Stimulated activated CD4-positive, alpha-beta T cell treated with anti-CD3 and anti-CD28 coated beads, Interleukin-12 subunit alpha, Interleukin-12 subunit beta, amount 100 ng/mL, for 48 hours (primary cell): ENCODE measurements around the gene RNH1.

ENCODE experiments used
- DNase-seq, 3 donors: peaks; one replicate each; pipeline ENCODE4 v3.0.0-alpha.2; 2020; ENCODE audit warnings: low read depth in 2 of 3, low spot score in 1 of 3

The RNH1 gene

GRCh38 chr11:459511-460220 lies 47.4 kb downstream of the RNH1 start:
- no peak for DNase-seq

- DNase-seq = no peak
Observed at GRCh38 chr11:457111-457760, 49.8 kb downstream of the RNH1 start.

DNA sequence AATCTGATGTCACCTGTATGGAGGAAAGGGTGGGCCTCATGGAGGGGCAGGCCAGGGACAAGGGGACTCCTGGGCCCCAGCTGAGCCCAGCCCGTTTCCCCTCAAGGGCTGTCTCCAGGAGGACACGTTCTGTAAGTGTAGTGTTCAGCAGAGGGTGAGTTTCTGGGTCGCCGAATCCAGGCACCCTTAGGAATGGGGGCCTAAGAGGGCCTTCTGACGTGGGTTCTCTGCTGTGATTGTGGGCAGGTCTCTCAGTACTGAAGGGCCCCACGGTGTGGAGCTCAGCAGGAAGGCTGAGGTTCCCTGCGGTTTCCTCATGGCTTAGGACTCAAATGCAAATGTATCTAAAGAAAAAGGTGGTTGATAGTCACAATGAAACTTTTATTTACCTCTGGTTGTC lies 50.5 kb downstream of the RNH1 start:
- peak in 2 of 3 donors; percentile 22 to 25 for DNase-seq

DNA sequence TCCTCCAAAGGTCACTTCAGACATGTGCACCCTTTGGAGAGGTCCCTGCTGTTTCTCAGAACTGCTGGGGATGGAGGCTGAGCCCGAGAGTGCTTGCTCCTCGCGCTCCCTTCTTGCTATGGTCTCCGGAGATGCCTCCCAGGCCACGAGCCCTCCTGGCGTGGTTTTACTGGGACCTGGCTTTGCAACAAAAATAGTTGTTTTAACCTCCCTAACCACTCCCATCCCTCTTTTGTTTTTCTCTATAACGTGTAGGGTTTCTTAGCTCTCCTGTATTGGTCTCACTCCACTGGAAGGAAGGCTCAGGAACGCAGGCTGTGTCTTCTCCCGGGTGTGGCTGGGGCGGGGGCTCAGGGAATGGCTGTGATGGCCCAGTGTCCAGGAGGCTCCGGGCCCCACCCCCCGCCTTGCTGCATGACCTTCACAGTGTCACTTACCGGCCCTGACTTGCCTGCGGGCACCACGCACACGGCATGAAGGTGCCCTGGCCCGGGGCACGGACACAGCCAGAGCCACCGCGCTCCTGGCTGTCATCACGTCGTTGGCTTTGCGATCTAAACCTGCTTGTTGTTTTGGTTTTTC lies 51.4 kb downstream of the RNH1 start:
- no peak for DNase-seq

DNA sequence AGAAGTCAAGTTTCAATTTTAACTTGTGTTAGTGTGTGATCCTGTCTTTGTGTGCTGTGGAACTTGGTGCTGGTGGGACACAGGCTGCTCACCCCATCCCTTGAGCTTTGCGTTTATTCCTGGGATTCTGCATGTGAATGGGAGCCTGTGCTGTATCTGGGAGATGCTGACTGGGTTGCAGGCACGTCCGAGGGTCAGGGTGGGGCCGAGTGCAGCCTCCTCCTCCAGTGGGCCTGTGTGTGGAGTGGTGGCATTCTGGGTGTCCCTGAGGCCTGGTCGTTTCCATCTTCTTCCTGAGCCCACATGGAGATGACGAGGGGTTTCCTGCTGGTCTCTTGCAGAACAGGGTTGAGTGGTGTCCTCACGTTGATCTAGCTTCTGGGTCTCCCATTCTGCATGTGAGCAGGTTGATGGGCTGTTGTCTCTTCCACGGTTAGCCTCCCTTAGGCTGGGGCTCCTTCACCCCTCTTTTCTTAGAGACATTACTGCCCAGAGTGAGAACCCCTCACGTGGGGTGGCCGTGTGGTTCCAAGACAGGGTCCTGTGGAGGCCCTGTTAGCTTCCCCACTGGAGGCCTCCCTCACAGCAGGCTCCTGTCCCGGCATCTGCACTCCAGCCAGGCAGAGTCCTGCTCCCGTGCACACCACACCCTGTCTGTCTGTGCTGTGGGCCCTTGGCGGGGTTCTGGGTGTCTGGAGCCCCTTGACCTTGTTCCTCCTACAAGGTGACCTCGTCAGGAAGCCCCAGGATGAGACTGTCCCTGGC lies 52.1 kb downstream of the RNH1 start:
- DNase-seq = no peak

GRCh38 chr11:454043-454442 lies 53.0 kb downstream of the RNH1 start:
- no peak for DNase-seq

DNA sequence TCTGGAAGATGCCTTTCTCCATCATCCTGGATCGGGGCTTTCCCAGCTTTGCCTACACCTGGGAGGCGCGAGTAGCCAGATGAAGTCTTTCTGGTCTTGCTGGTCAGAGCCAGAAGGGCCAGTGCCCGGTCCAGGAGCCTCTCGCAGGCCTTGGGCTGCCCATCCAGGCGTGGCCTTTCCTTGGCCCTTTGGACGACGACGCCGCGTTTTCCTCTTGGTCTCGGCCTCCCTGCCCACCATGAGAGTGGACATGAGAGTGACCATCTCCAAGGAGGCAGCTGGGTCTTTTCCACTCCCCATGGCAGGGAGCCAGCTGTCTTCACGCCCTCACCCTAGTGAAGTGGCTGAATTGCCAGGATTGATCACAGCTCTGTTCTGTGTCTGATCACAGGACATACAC lies 53.5 kb downstream of the RNH1 start:
- DNase-seq = no peak

GRCh38 chr11:452916-453527 lies 54.0 kb downstream of the RNH1 start:
- DNase-seq = no peak

DNA sequence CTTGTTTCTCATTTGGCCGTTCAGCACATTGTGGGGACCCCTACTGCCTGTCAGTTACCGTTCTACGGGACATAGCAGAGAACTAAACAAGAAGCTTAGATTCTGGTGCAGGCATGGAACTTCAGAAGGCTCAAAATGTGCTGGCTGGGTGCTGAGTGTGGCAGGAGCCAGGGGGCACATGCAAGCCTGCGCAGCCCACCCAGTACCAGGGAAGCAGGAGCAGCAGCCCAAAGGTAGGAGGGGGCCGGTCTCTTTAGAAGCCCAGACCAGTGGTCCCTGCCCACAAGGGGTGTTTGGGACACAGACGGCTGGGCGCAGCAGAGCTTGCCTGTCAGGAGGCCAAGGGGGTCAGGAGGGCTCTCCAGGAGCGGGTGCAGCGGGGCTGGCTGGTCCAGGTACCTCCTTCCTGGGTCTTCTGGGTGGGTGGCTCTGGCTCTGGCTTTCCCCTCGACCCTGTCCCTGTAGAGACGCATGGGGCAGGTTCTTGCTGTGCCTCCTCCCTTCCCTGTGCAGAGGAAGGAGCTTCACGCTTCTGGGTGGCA lies 54.8 kb downstream of the RNH1 start:
- no peak for DNase-seq

GRCh38 chr11:451738-452137 lies 55.3 kb downstream of the RNH1 start:
- no peak for DNase-seq

DNA sequence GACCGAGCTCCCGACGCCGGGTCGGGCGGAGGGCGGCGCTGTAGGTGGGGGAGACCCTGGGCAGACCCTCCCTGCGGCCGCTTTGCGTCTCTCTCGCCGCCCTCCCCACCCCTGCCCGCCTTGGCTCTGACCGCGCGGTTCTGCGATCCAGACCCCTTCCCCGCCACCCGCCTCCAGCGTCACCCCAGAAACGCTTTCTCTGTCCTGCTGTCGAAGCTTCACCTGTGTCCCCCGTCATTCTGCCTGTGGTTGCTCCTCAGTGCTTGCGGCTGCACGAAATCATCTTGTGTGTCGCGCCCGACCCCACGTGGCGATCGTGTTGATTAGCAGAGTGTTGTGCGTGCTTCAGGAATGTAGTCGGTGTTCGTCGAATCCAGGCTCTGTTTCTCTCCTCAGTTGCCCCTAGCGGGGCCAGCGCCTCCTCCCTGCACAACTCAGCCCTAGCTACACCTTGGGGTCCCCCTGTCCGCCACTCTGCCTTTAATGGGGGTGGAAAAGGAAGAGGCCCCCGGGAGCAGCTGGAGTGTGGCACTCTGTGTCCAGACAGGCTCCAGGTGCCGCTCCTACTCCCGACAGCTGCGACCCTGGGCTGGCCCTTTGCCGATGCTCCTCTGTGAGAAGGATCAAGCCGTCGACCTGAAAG lies 56.1 kb downstream of the RNH1 start:
- DNase-seq = peak; percentile 42 to 58 (median 48)

GRCh38 chr11:449889-450808 lies 56.9 kb downstream of the RNH1 start, which contains the start of gene PTDSS2:
TSS of gene PTDSS2 (plus strand) at chr11:450279. CDS start at chr11:450456, 177 bp downstream.
- peak; percentile 90 to 94 (median 92) for DNase-seq

DNA sequence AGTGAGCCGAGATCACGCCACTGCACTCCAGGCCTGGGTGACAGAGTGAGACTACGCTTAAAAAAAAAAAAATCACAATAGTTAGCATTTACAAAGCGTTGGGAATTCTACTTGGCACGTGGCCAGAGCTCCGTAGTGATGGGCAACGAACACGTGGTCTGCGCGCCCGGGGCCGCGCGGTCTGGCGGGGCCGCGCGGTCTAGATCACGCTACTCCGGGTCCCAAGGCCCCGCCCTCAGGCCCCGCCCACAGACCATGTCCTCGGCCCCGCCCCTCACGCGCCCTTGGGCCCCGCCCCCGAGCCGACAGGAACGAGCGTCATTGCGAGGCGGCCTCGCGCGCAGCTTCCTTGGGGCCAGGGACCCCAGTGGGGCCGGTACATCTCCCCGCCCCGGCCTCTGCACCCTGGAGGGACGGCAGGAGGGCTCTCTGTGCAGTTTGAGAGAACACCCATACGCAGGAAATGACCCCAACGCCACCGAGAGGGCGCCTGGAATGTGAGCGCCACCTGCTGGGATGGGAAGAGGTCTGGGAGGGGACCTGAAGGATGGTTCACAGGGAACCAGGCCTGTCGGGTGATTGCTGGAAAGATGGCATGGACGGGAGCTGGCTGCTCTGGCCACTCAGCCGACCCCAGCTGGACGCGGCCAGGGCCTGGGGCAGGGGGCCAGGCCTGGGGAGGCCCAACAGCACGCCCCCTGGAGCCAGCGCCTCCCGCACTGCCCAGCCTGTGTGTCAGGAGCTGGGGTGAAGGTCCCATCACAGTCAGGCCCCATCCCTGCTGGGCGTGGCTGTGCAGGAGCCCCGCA lies 58.9 kb downstream of the RNH1 start:
- peak; percentile 91 to 98 (median 98) for DNase-seq

DNA sequence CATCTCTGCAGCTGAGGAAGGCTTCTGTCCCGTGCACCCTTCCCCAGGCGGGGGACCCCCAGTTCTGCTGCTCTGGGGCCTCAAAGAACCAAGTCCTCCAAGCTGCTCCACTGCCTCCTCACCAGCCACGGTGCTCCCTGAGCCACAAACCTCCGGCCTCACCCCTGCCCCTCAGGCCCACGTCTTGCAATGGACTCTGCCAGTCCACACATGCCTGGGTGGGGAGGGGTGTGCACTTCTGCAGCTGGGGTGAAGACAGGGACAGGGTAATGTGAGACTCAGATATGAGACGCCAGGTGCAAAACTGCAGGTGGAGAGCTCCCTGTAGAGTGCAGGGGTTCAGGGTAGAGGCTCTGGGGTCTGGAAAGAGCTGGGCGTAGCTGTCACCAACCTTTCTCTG lies 60.2 kb downstream of the RNH1 start:
- DNase-seq = no peak

GRCh38 chr11:445765-446588 lies 61.1 kb downstream of the RNH1 start:
- no peak for DNase-seq
